ENCODE measurements around the gene HERC4. TPM values are rescaled to one million over a fixed set of nuclear protein-coding genes. Genes with fewer than 3 reads are reported as not detected.
"Not testable (repeated sequence)": the region's sequence is repeated elsewhere in the genome, so short reads cannot be mapped to it uniquely, and the experiment has no call there.

HERC4 gene
- total RNA-seq, 1 donor from 2014 or later: 56.9 TPM

DNA sequence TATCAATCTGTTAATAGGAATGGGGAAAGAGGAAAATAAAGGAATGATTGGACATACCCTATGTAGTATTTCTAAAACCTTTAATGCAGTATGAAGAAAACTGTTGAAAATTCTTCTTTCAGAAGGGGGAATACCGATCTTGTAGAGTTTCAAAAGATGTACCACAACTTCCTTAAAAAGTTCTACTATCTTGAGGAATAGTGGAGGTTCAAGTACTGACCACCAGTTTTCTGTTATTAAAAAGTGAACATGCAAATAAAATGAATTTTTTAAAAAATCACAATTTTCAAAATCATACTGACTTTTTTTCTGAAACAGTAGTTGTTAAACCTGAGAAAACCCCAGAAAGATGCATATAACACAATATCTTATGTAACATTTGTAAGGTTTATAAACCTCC lies 86.5 kb downstream of the HERC4 start:
- no peak for DNase-seq (ENCODE audit: low read depth)
- Mint-ChIP-seq H3K4me3 (ENCODE audit: unreplicated experiment) (no peak overlapping the region), H3K36me3 (ENCODE audit: low read depth, unreplicated experiment) (peaks cover 2% of the 10 kb centered on the region), H3K27ac (ENCODE audit: unreplicated experiment) (no peak overlapping the region), H3K9me3 (ENCODE audit: unreplicated experiment) (no peaks in the 10 kb centered on the region), H3K27me3 (ENCODE audit: low read depth, unreplicated experiment) (no peaks in the 10 kb centered on the region), H3K4me1 (ENCODE audit: low read depth, unreplicated experiment) (no peaks in the 10 kb centered on the region)
- Histone ChIP-seq H2AFZ (ENCODE audit: low read depth, low read length) (no peak overlapping the region), H4K20me1 (ENCODE audit: insufficient read depth, low read length) (no peaks in the 10 kb centered on the region), H3K27me3 (ENCODE audit: insufficient read depth, low read length) (no peaks in the 10 kb centered on the region), H3K36me3 (ENCODE audit: insufficient read depth, low read length) (peaks cover 42% of the 10 kb centered on the region), H3K4me3 (ENCODE audit: insufficient read depth, low read depth, low read length) (no peak overlapping the region), H3K4me2 (ENCODE audit: low read length) (no peak overlapping the region), H3K9me3 (ENCODE audit: insufficient read depth, low read depth, low read length) (no peaks in the 10 kb centered on the region), H3K4me1 (ENCODE audit: insufficient read depth, low read length) (no peaks in the 10 kb centered on the region), H3K79me2 (ENCODE audit: insufficient read depth, low read length) (no peaks in the 10 kb centered on the region), H3K9ac (ENCODE audit: low read length) (no peak overlapping the region), H3K27ac (ENCODE audit: low read depth, low read length) (no peak overlapping the region)
- TF ChIP-seq, protein P1, sequence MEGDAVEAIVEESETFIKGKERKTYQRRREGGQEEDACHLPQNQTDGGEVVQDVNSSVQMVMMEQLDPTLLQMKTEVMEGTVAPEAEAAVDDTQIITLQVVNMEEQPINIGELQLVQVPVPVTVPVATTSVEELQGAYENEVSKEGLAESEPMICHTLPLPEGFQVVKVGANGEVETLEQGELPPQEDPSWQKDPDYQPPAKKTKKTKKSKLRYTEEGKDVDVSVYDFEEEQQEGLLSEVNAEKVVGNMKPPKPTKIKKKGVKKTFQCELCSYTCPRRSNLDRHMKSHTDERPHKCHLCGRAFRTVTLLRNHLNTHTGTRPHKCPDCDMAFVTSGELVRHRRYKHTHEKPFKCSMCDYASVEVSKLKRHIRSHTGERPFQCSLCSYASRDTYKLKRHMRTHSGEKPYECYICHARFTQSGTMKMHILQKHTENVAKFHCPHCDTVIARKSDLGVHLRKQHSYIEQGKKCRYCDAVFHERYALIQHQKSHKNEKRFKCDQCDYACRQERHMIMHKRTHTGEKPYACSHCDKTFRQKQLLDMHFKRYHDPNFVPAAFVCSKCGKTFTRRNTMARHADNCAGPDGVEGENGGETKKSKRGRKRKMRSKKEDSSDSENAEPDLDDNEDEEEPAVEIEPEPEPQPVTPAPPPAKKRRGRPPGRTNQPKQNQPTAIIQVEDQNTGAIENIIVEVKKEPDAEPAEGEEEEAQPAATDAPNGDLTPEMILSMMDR (IDR thresholded peaks at IDR 0.05; ENCODE audit: insufficient read depth, low read depth, low read length): no peak
- TF ChIP-seq EZH2 (IDR thresholded peaks at IDR 0.05; ENCODE audit: insufficient read depth, low read length): no peak
- FAIRE-seq: no peak

DNA sequence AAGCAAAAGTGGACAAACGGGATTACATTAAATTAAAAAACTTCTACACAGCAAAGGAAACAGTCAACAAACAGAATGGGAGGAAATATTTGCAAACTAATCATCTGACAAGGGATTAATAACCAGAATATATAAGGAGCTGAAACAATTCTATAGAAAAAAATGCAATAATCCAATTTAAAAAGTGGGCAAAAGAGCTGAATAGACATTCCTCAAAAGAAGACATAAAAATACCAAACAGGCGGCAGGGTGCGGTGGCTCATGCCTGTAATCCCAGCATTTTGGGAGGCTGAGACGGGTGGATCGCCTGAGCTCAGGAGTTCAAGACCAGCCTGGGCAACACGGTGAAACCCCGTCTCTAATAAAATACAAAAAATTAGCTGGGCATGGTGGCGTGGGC lies 92.5 kb downstream of the HERC4 start:
- H3K9me3 ChIP-seq (ENCODE audit: insufficient read depth, low read depth, low read length); H3K4me3 ChIP-seq (ENCODE audit: insufficient read depth, low read depth, low read length); H3K27ac Mint-ChIP-seq (ENCODE audit: unreplicated experiment); H3K9me3 Mint-ChIP-seq (ENCODE audit: unreplicated experiment); H3K4me3 Mint-ChIP-seq (ENCODE audit: unreplicated experiment); H3K4me1 ChIP-seq (ENCODE audit: insufficient read depth, low read length); FAIRE-seq; H3K27me3 Mint-ChIP-seq (ENCODE audit: low read depth, unreplicated experiment); H3K4me2 ChIP-seq (ENCODE audit: low read length); H2AFZ ChIP-seq (ENCODE audit: low read depth, low read length); H3K27ac ChIP-seq (ENCODE audit: low read depth, low read length); H3K27me3 ChIP-seq (ENCODE audit: insufficient read depth, low read length); DNase-seq (ENCODE audit: low read depth); H3K9ac ChIP-seq (ENCODE audit: low read length); H3K4me1 Mint-ChIP-seq (ENCODE audit: low read depth, unreplicated experiment): not testable (repeated sequence)
- Histone ChIP-seq H4K20me1 (ENCODE audit: insufficient read depth, low read length) (peaks cover 20% of the 10 kb centered on the region), H3K36me3 (ENCODE audit: insufficient read depth, low read length) (peaks cover 38% of the 10 kb centered on the region), H3K79me2 (ENCODE audit: insufficient read depth, low read length) (peaks cover 24% of the 10 kb centered on the region)
- H3K36me3 Mint-ChIP-seq (ENCODE audit: low read depth, unreplicated experiment): peaks cover 17% of the 10 kb centered on the region

DNA sequence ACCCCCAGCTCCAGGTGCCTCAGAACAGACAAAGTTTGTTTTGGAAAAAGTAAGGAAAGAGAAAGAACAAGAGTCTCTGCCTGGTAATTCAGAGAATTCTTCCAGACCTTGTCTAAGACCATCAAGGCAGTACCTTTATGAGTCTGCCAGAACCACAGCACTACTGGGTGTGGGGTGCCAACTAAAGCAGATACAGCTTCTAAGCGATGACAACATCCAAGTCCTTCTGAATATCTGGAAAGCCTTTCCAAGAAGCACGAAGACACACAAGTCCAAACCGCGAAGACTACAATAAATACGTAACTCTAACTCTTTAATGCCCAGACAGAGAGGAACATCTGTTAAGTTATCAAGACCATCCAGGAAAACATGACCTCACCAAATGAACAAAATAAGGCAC lies 96.3 kb downstream of the HERC4 start:
- no peak overlapping the region for H3K4me2 ChIP-seq (ENCODE audit: low read length)
- peaks cover 31% of the 10 kb centered on the region for H4K20me1 ChIP-seq (ENCODE audit: insufficient read depth, low read length)
- peak; percentile 51 for DNase-seq (ENCODE audit: low read depth)
- no peak for FAIRE-seq
- no peak overlapping the region for H3K4me3 ChIP-seq (ENCODE audit: insufficient read depth, low read depth, low read length)
- Mint-ChIP-seq H3K4me1 (ENCODE audit: low read depth, unreplicated experiment) (peaks cover 6% of the 10 kb centered on the region), H3K4me3 (ENCODE audit: unreplicated experiment) (no peak overlapping the region), H3K27ac (ENCODE audit: unreplicated experiment) (no peak overlapping the region), H3K27me3 (ENCODE audit: low read depth, unreplicated experiment) (no peaks in the 10 kb centered on the region), H3K36me3 (ENCODE audit: low read depth, unreplicated experiment) (peaks cover 17% of the 10 kb centered on the region), H3K9me3 (ENCODE audit: unreplicated experiment) (no peaks in the 10 kb centered on the region)
- no peak overlapping the region for H3K27ac ChIP-seq (ENCODE audit: low read depth, low read length)
- H3K9ac ChIP-seq (ENCODE audit: low read length): no peak overlapping the region
- no peaks in the 10 kb centered on the region for H3K9me3 ChIP-seq (ENCODE audit: insufficient read depth, low read depth, low read length)
- TF ChIP-seq, protein P1 (IDR thresholded peaks at IDR 0.05; ENCODE audit: insufficient read depth, low read depth, low read length): no peak
- no peak for TF ChIP-seq EZH2 (IDR thresholded peaks at IDR 0.05; ENCODE audit: insufficient read depth, low read length)
- no peaks in the 10 kb centered on the region for H3K27me3 ChIP-seq (ENCODE audit: insufficient read depth, low read length)
- H3K4me1 ChIP-seq (ENCODE audit: insufficient read depth, low read length): no peaks in the 10 kb centered on the region
- H3K36me3 ChIP-seq (ENCODE audit: insufficient read depth, low read length): peaks cover 26% of the 10 kb centered on the region
- no peak overlapping the region for H2AFZ ChIP-seq (ENCODE audit: low read depth, low read length)
- peaks cover 34% of the 10 kb centered on the region for H3K79me2 ChIP-seq (ENCODE audit: insufficient read depth, low read length)

Data from astrocyte (in vitro differentiated cells and primary cell).